T47D (cell line): Measurements from ENCODE around the gene SYNDIG1L.
A peak's percentile ranks its signal among the peaks of the same experiment; 100 is the strongest.

Source experiments
- DNase-seq, 2 experiments: peaks; one replicate each; pipeline versions ENCODE4 v3.0.0 to v3.0.0-alpha.2; 2011 to 2012; ENCODE audit warnings: low read depth in 1 of 2, low spot score in 1 of 2
- JUND ChIP-seq: IDR thresholded peaks from 2 replicates; pipeline ENCODE4 v1.6.1; 2012; ENCODE audit warnings: low read depth
- in situ Hi-C: cut with HindIII; loops from 2 replicates; pipeline ENCODE4 v1.10.0; 2016; ENCODE audit warnings: low sequenced_read_pairs, low pct_unique_long_range_greater_than_20kb

The SYNDIG1L gene

DNA sequence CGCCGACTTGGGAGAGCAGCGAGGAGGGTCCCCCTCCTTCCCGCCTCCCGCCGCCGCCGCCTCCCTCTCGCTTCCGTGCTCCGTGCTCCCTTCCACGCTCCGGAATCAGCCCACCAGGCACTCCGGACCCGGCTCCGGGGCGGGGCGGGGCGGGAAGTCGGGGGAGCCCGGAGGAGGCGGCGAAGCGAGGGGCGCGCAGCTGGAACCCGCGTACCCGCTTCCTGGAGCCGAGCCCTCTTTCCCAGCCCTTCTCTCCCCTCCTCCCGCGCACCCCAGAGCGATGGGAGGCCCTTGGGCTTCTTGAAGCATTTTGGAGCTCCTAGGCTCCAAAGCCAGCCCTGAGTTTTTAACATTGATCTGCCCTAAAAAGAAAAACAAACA, at the start of gene SYNDIG1L:
TSS of gene SYNDIG1L (minus strand) at position 9 of the 381 bp plus-strand sequence. CDS start 16,466 bp downstream, outside the sequence.
- no peak for DNase-seq
- in situ Hi-C loops, result no loop called here
- no peak for TF ChIP-seq JUND

DNA sequence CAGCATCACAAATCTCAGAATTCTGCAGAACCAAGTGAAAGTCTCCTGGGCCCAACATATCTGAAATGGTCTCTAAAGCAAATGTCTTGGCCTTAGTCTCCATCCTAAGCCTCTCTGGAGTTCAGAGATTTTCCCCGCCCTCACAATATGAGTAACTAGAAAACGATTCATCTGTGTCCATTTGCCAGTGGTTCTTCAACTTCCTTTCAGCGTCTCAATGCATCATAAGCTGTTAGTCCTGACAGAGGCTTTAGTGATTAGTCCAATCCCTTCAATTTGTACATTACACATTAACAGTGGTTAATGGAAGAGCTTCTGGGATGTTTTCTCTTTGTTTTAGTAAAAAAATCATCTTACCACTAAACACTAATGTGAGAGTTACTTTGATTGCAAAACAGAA, 49.7 kb upstream of the SYNDIG1L start:
- no peak for DNase-seq
- TF ChIP-seq JUND, result no peak
- in situ Hi-C loops, result no loop called here

DNA sequence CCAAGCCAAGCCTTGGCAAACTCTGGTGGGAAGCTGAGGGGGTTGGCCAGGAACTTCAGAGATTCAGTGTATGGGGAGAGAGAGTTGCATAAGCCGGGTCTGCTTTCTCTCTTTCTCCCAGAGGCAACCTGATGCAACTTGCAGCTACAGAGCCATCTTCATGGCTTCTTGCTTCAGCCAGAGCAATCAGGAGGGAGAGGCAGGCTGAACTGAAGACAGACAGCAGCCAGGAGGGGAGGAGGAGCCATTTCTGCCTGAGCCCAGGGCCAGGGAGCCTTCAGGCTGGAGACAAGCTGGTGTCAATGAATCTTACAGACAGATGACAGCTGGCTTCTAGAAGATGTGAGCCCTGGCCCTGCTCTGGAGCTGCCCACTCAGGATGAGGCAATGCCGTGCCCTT, 48.4 kb upstream of the SYNDIG1L start:
- TF ChIP-seq JUND, result no peak
- no peak for DNase-seq
- in situ Hi-C loops, result no loop called here

DNA sequence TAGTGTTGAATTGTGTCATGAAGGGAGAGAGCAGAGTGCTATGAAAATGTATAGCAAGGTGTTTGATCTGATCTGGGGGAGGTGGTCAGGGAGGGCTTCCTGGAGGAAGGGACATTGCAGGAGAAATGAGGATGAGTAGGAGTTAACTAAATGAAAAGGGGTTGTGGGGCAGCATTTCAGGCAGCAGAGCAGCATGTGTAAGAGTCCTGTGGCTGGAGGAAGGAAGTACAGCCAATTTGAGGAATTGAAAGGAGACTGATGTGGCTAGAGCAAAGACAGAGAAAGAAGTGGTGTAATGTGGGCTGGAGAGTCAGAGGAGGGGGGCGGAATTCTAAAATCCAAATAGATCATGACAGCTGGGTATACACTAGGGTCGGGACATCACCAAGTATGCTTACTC, 46.6 kb upstream of the SYNDIG1L start:
- no peak for TF ChIP-seq JUND
- DNase-seq, result no peak
- in situ Hi-C loops, result no loop called here

DNA sequence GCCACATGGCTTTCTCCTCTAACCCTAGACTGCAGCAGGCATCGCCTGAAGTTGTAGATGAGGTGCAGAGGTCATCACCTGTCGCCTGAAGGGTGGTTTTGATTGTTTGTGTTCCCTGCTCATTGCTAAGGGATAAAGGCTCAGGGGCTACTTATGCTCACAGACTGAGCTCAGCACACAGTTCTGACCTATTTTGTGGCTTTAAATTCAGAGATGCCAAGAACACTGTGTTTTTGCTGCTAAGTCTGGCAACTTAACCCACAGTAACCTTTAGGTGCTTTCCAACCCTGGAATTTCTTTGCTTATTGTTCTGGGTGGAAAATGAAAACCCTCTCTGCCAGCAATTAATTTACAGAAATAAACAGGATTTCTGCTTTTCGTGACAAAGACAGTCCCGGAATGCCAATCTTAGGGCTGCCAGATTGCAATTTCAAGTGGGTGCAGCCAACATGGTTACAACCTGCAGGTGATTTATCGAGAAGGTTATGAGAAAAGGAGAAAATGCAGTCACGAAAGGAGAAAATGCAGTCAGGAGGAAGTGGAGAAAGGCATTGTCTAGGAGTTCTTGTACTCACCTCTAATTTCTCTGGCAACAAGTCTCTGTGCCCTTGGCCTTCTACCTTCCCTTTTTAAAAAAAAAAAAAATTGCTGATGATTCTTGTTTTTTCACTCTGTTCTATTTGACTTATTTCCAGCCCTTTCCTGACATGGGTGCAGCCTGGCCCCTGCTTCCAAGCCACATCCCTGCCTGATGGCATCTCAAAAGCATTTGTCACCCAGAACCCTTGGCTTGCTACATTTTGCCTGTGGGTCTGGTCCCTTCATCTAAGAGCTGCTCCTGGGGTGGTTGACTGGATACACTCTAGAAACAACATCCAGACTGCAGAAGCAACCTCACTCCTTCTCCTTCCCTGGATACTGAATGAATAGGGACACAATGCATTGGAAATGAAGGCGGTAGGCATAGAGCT, 43.8 kb upstream of the SYNDIG1L start:
- in situ Hi-C loops, result no loop called here
- no peak for TF ChIP-seq JUND
- DNase-seq, result no peak

DNA sequence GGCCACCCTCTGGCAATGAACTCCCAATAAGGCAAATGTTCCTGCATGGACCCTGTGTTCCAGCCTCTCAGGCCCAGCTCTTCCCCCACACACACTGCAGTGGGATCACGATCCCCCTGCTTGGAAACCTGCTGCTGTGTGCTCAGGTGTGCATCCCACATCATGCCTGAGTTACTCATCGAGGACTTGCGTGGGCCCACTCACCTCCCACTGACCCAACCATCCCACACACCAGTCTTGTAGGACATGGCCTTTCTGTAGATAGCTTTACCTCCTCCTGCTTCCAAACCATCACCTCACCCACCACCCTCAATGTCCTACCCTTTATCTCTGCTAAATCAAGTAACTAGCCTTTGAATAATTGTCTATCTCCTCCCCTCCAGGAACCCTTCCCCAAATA, 42.5 kb upstream of the SYNDIG1L start:
- no peak for DNase-seq
- no peak for TF ChIP-seq JUND
- in situ Hi-C loops, result no loop called here

DNA sequence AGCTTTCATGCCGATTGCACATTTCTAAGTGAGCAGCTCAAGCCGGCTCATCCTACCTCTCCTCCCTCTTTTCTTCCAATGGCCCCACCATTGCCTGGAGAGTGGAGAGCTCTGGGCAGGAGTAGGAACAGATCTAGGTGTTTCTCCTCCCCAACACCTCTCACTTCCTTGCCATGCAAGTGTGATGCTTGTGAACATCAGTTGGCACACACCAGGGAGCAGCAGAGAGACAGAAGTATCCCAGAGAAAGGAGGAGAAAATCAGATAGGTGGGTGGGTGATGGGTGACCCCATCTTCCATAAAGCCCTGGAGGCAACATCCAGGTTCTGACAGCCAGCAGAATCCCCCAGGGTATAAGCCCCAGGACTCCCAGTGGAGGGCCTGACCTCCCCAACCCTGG, 39.3 kb upstream of the SYNDIG1L start:
- peak in 1 of 2 experiments; percentile 9 for DNase-seq
- no peak for TF ChIP-seq JUND
- in situ Hi-C loops, result no loop called here

DNA sequence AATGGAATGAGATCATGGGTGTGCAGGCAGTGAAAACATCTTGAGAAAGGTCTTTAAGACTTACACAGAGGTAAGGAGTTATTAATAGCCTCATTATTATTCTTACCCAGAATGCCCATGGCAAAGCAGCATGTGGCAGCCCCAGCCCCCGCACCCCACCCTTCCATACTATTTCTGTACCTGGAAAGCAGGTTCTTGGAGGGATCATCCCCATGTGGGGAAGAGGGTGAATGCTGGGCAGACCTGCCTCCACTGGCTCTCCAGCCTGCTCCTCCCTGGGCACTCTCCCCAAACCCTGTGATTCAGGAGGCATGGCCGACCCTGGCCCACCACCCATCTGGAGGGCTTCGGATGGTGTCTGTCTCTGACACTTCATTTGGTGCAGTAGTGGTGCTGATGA, 38.8 kb upstream of the SYNDIG1L start:
- DNase-seq, result no peak
- in situ Hi-C loops, result no loop called here
- TF ChIP-seq JUND, result no peak

DNA sequence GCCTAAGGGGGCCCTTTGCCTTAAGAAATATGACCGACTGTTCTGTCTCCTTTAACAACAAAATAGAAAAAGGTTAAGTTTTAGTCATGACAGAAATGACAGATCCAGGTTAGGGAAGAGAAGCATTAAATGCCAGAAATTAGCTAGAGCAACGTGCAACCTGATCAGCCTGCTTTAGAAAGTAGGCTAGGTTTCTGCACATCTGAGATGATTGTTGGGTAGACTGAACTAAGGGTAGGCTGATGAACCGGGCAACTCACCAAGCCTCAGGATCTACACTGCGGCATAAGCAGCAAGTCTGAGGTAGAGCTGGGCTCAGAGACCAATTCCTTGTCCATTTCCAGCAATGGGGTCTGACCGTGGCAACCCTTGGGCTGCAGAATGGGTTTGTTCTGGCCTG, 37.7 kb upstream of the SYNDIG1L start:
- no peak for DNase-seq
- no peak for TF ChIP-seq JUND
- in situ Hi-C loops, result no loop called here

DNA sequence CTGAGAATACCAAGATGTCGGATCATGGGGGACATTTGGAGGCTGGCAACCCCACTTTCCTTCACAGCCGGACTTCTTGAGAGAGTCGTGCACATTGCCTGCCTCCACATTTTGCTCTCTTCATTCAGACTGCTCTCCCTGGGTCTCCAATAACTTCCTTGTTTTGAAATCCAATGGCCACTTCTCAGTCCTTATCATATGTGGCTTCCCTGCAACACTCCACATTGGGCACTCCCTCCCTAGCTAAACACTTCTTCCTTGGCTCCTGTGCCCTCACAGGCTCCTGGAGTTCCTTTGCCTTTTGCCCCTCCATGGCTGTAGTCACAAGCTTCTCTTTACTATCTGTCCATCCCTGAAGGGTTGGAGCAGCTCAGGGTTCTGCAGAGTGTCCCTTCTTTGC, 37.0 kb upstream of the SYNDIG1L start:
- in situ Hi-C loops, result no loop called here
- no peak for TF ChIP-seq JUND
- DNase-seq, result no peak

DNA sequence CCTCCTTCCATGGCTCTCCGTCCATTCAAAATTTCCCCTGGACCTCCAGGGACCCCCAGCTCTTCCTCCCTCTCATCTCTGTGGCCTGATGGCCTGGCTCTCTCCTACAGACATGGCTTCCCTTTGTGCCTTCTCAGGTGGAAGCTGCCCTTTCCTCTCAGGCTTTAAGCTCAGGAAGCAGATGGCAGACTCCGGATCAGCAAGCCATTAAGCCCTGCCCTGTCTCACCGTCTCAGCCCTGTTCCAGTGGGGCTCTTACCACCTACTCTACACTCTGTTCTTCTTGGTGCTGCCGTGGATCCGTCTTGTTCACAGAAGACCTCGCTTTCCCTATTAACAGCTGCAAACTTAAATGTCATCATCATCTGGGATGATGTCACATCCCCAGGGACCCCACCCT, 34.0 kb upstream of the SYNDIG1L start:
- in situ Hi-C loops, result no loop called here
- no peak for TF ChIP-seq JUND
- DNase-seq, result no peak

DNA sequence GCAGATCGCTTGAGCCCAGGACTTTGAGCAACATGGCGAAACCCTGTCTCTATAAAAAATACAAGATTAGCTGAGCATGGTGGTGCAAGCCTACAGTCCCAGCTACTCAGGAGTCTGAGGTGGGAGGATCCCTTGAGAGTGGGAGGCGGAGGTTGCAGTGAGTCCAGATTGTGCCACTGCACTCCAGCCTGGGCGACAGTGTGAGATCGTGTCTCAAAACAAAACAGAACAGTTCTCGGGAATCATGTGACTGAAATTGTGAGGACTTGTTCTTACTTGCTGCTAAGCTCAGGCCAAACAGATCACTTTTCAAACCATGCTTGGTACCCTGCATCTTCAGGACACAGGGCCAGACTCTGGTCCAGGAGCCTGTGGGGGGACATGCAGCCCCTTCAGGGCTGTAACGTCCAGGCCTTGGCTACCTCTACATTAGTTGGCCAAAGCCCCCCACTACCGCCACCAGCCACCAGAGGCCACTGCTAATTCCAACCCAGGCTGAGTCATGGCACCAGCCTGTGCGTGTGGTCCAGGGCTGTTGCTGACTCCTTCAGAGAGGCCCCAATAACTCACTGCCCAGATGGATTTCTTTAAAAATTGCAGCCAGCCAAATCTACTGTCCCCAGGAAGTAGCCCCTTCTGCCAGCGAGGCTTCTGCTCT, 33.4 kb upstream of the SYNDIG1L start:
- TF ChIP-seq JUND, result no peak
- in situ Hi-C loops, result no loop called here
- peak in 1 of 2 experiments; percentile 42 for DNase-seq

DNA sequence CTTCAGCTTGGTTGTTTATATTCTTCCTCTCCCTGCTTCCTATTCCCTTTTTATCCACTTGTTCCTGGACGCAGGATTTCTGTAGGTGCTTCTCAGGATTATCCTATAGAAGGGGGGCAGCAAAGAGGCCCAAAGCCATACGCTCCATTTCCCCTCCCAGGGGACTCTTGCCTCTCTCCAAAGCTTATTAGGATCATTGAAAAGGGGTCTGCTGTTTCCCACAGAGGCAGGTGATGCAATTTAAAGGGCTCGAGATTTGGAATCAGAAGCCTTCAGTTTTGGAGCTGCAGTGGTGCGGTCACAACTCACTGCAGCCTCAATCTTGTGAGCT, 31.5 kb upstream of the SYNDIG1L start:
- no peak for DNase-seq
- in situ Hi-C loops, result no loop called here
- no peak for TF ChIP-seq JUND
